H1 (cell line): Measurements from ENCODE around the gene CEP104. TPM values are rescaled to one million over a fixed set of nuclear protein-coding genes. Genes with fewer than 3 reads are reported as not detected.

Experiments used
- CTCF ChIA-PET: fragments of 300-600 bp; sonication (Branson Sonifier 250); formaldehyde crosslinking; loops from one replicate; lab custom pipeline; 2021; ENCODE audit not compliant: partially characterized antibody; lab: Charles Lee
- POLR2A ChIA-PET: fragments of 300-600 bp; sonication (Branson Sonifier 250); formaldehyde crosslinking; loops from one replicate; lab custom pipeline; 2021; ENCODE audit warnings: inconsistent platforms; ENCODE audit not compliant: partially characterized antibody; lab: Charles Lee
- DNase-seq, 2 experiments: peaks; one replicate each; pipeline versions ENCODE4 v3.0.0 to v3.0.0-alpha.2; 2010 to 2022; ENCODE audit warnings: low spot score in 2 of 2, low read depth in 1 of 2, mixed read lengths in 1 of 2
- FAIRE-seq: peaks from 2 replicates; lab custom pipeline; 2011; peaks lifted over from hg19 to GRCh38; lab: Jason Lieb, UNC
- H2AFZ ChIP-seq: 2 replicates; pipeline ENCODE4 v1.8.1; 2012; ENCODE audit warnings: low read length, inconsistent platforms
- H2AK5ac ChIP-seq: 2 replicates; pipeline ENCODE4 v1.6.1; 2013; ENCODE audit warnings: low read depth, low read length
- H2BK120ac ChIP-seq: replicated peaks from 2 replicates; pipeline ENCODE3; 2013; ENCODE audit warnings: low read depth, low read length, inconsistent platforms
- H2BK12ac ChIP-seq: 2 replicates; pipeline ENCODE4 v1.6.1; 2013; ENCODE audit warnings: low read depth, low read length
- H2BK15ac ChIP-seq: 2 replicates; pipeline ENCODE4 v1.6.1; 2013; ENCODE audit warnings: low read length
- H2BK20ac ChIP-seq: 2 replicates; pipeline ENCODE4 v1.6.1; 2013; ENCODE audit warnings: low read length
- H2BK5ac ChIP-seq: 2 replicates; pipeline ENCODE4 v1.6.1; 2013; ENCODE audit warnings: low read depth, low read length
- H3K14ac ChIP-seq: 2 replicates; pipeline ENCODE4 v1.6.1; 2013; ENCODE audit warnings: inconsistent platforms; ENCODE audit not compliant: insufficient read length
- H3K18ac ChIP-seq: 2 replicates; pipeline ENCODE4 v1.6.1; 2013; ENCODE audit warnings: low read length; ENCODE audit errors: extremely low read depth
- H3K23ac ChIP-seq: 2 replicates; pipeline ENCODE4 v1.6.1; 2013; ENCODE audit warnings: inconsistent platforms; ENCODE audit not compliant: insufficient read length
- H3K23me2 ChIP-seq: 2 replicates; pipeline ENCODE4 v1.6.1; 2013; ENCODE audit warnings: low read depth, low read length
- H3K27ac ChIP-seq: 2 replicates; pipeline ENCODE4 v1.6.1; 2011; ENCODE audit warnings: low read depth, low read length, inconsistent platforms
- H3K27me3 ChIP-seq, 4 experiments: replicated peaks in 1 of 4; 1 replicate in 1 of 4; 2 replicates in 3 of 4; pipeline versions ENCODE4 v1.6.1 to v1.8.1; 2011 to 2013; ENCODE audit warnings: low read length in 3 of 4, mild to moderate bottlenecking in 3 of 4, inconsistent platforms in 2 of 4, mixed read lengths in 2 of 4, moderate library complexity in 1 of 4; ENCODE audit not compliant: control insufficient read depth in 3 of 4, insufficient read depth in 3 of 4; ENCODE audit errors: extremely low read depth in 1 of 4
- H3K36me3 ChIP-seq, 4 experiments: 2 replicates each; pipeline versions ENCODE4 v1.6.1 to v1.8.1; 2011 to 2013; ENCODE audit warnings: mild to moderate bottlenecking in 4 of 4, low read length in 3 of 4, moderate library complexity in 2 of 4, control low read depth in 1 of 4, inconsistent platforms in 1 of 4; ENCODE audit not compliant: insufficient read depth in 4 of 4, control insufficient read depth in 2 of 4
- H3K4ac ChIP-seq: replicated peaks from 2 replicates; pipeline ENCODE3; 2013; ENCODE audit warnings: low read length, low read depth, mixed read lengths, inconsistent platforms; ENCODE audit not compliant: insufficient read length
- H3K4me1 ChIP-seq, 4 experiments: replicated peaks in 1 of 4; 1 replicate in 1 of 4; 2 replicates in 3 of 4; pipeline versions ENCODE4 v1.6.1 to v1.8.1; 2011 to 2013; ENCODE audit warnings: low read length in 3 of 4, inconsistent platforms in 2 of 4, mixed read lengths in 1 of 4; ENCODE audit not compliant: insufficient read depth in 4 of 4, control insufficient read depth in 3 of 4
- H3K4me2 ChIP-seq, 2 experiments: 2 replicates each; pipeline versions ENCODE4 v1.6.1 to v1.8.1; 2011 to 2013; ENCODE audit warnings: low read depth in 2 of 2, low read length in 2 of 2, control low read depth in 1 of 2, inconsistent platforms in 1 of 2, mild to moderate bottlenecking in 1 of 2; ENCODE audit not compliant: insufficient read depth in 1 of 2
- H3K4me3 ChIP-seq, 4 experiments: fragments of 200-600, 300-600 bp in 1 of 4; sonication (generic), shearing (Covaris generic), sonication (Bioruptor Twin) in 1 of 4; 2 replicates each; pipeline versions ENCODE4 v1.5.1 to v1.8.1; 2011 to 2016; ENCODE audit warnings: low read length in 4 of 4, low read depth in 3 of 4, control low read depth in 2 of 4, inconsistent platforms in 2 of 4, mild to moderate bottlenecking in 2 of 4, mixed read lengths in 1 of 4, moderate library complexity in 1 of 4; ENCODE audit not compliant: insufficient read depth in 2 of 4; ENCODE audit errors: extremely low read depth in 1 of 4
- H3K56ac ChIP-seq: replicated peaks from 2 replicates; pipeline ENCODE3; 2013; ENCODE audit warnings: low read depth, mild to moderate bottlenecking, mixed read lengths, low read length, inconsistent platforms; ENCODE audit not compliant: insufficient read length
- H3K79me1 ChIP-seq: 2 replicates; pipeline ENCODE4 v1.6.1; 2013; ENCODE audit warnings: low read depth, low read length, control low read depth
- H3K79me2 ChIP-seq, 2 experiments: 2 replicates each; pipeline versions ENCODE4 v1.6.1 to v1.8.1; 2012 to 2013; ENCODE audit warnings: low read length in 2 of 2, mild to moderate bottlenecking in 2 of 2, inconsistent platforms in 1 of 2; ENCODE audit not compliant: insufficient read depth in 2 of 2, control insufficient read depth in 1 of 2
- H3K9ac ChIP-seq, 4 experiments: replicated peaks in 1 of 4; 1 replicate in 1 of 4; 2 replicates in 3 of 4; pipeline versions ENCODE4 v1.6.1 to v1.8.1; 2011 to 2013; ENCODE audit warnings: low read depth in 3 of 4, low read length in 3 of 4, control low read depth in 2 of 4, mild to moderate bottlenecking in 2 of 4, moderate library complexity in 2 of 4, inconsistent platforms in 1 of 4; ENCODE audit errors: extremely low read depth in 1 of 4
- H3K9me3 ChIP-seq, 2 experiments: 2 replicates each; pipeline versions ENCODE4 v1.6.1 to v1.8.1; 2012 to 2013; ENCODE audit warnings: mild to moderate bottlenecking in 2 of 2, moderate library complexity in 2 of 2, control low read depth in 1 of 2, inconsistent platforms in 1 of 2, low read depth in 1 of 2, low read length in 1 of 2, mixed read lengths in 1 of 2; ENCODE audit not compliant: insufficient read depth in 2 of 2
- H4K20me1 ChIP-seq, 2 experiments: replicated peaks in 1 of 2; 2 replicates each; pipeline versions ENCODE3 to v1.8.1; 2011 to 2013; ENCODE audit warnings: inconsistent platforms in 2 of 2, low read length in 2 of 2, mild to moderate bottlenecking in 1 of 2; ENCODE audit not compliant: insufficient read depth in 2 of 2, control insufficient read depth in 1 of 2
- H4K5ac ChIP-seq: 2 replicates; pipeline ENCODE4 v1.6.1; 2013; ENCODE audit warnings: low read length, low read depth, mixed read lengths, inconsistent platforms; ENCODE audit not compliant: insufficient read length
- H4K8ac ChIP-seq: 2 replicates; pipeline ENCODE4 v1.8.0; 2013; ENCODE audit warnings: mild to moderate bottlenecking, moderate library complexity, low read length, inconsistent platforms; ENCODE audit not compliant: insufficient read depth; ENCODE audit errors: extremely low read depth
- H4K91ac ChIP-seq: replicated peaks from 2 replicates; pipeline ENCODE3; 2013; ENCODE audit warnings: low read length, mixed read lengths, inconsistent platforms; ENCODE audit not compliant: insufficient read length
- ATF3 ChIP-seq: IDR thresholded peaks from 2 replicates; pipeline ENCODE4 v1.6.1; 2011; ENCODE audit warnings: low read depth, mild to moderate bottlenecking, low read length; ENCODE audit not compliant: insufficient read depth
- CTCF ChIP-seq, 3 experiments: IDR thresholded peaks; 1 replicate in 2 of 3; 2 replicates in 1 of 3; pipeline versions ENCODE4 v1.5.1 to v1.6.1; 2011; ENCODE audit warnings: low read length in 3 of 3, mild to moderate bottlenecking in 3 of 3, inconsistent platforms in 2 of 3, low read depth in 1 of 3, moderate library complexity in 1 of 3; ENCODE audit not compliant: insufficient read depth in 1 of 3; ENCODE audit errors: control extremely low read depth in 1 of 3
- KDM4A ChIP-seq: IDR thresholded peaks from one replicate; pipeline ENCODE4 v1.7.1; 2012; ENCODE audit warnings: low read depth, mild to moderate bottlenecking, moderate library complexity, low read length, inconsistent platforms; ENCODE audit not compliant: severe bottlenecking
- SRF ChIP-seq: IDR thresholded peaks from 2 replicates; pipeline ENCODE4 v1.6.1; 2011; ENCODE audit warnings: mild to moderate bottlenecking, low read depth, low read length, moderate library complexity
- TBP ChIP-seq: IDR thresholded peaks from 2 replicates; pipeline ENCODE4 v1.6.1; 2011; ENCODE audit warnings: low read depth, low read length, improper control_type of control experiment
- WGBS, 2 experiments: shearing (Covaris generic) in 1 of 2; methylation state at CpG; one replicate each; pipeline versions ENCODE4 v1.1.6 to v1.1.7; 2013 to 2015; ENCODE audit warnings: low lambda C conversion rate in 2 of 2, mixed read lengths in 2 of 2, inconsistent platforms in 1 of 2, low coverage in 1 of 2, missing lambda C conversion rate in 1 of 2; ENCODE audit not compliant: insufficient replicate concordance in 2 of 2, insufficient coverage in 1 of 2, insufficient read length in 1 of 2; ENCODE audit errors: extremely low coverage in 1 of 2, missing lambda C conversion rate in 1 of 2; 5-methylcytosine and 5-hydroxymethylcytosine counted together
- polyA plus RNA-seq, 7 experiments: library from polyadenylated mRNA; depleted of rRNA in 3 of 7; stranded (reverse) in 5 of 7; unstranded in 2 of 7; fragments of >200 nt in 5 of 7; fragments of 200-250 nt in 2 of 7; gene quantifications; 1 replicate in 5 of 7; 2 replicates in 1 of 7; 4 replicates in 1 of 7; pipeline versions ENCODE4 v1.2.1 to v1.2.3, GENCODE V29; 2011 to 2013; ENCODE audit warnings: missing spikeins in 2 of 7, mixed read lengths in 2 of 7
- total RNA-seq: library from RNA; stranded (reverse); fragmentation: NEBNext Ultra II Directional; extraction: Animal tissue kit (Norgen Biotek cat#: 25700); gene quantifications from 2 replicates; pipeline ENCODE4 v1.2.1, GENCODE V29; 2021

Gene CEP104
- total and polyA plus RNA-seq, 2 of the 8 experiments (the other 6 are each of a cell fraction or from before 2014, with no cell fraction given): 8.0 to 43.9 TPM

DNA sequence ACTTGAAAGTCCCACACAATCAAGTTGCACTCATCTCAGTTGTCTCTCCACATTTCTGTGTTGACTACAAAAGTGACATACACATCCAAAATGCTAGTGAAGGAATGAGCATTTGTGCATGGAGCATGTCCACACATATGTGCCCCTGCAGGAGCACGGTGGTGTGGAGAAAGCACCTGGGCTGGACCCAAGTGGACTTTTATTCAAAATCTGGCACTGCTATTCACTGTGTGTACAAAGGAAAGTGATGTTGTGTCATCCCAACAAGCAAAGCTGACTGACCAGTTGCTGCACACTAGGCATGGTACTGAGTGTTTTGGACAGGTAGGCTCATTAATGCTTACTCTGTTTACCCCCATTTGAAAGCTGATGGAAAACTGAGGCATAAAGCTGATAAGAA, 19.3 kb downstream of the CEP104 start:
- Histone ChIP-seq H2BK120ac (no peak overlapping the region), H3K4ac (no peak overlapping the region), H3K36me3 (peaks cover 3 to 27% (median 12%) of the 10 kb centered on the region in 4 experiments; a peak in 6 of 8 replicates), H3K79me2 (no peaks in the 10 kb centered on the region), H3K18ac (no peak overlapping the region), H3K14ac (no peak overlapping the region), H2BK15ac (no peak overlapping the region), H4K8ac (no peak overlapping the region), H3K23me2 (no peaks in the 10 kb centered on the region), H4K5ac (no peak overlapping the region), H3K27ac (no peak overlapping the region), H3K4me3 (no peak overlapping the region), H4K20me1 (peaks cover 0 to 2% of the 10 kb centered on the region in 2 experiments), H3K9ac (no peak overlapping the region), H2BK20ac (no peak overlapping the region), H3K9me3 (peaks cover 0 to 6% of the 10 kb centered on the region in 2 experiments; a peak in 2 of 4 replicates), H3K23ac (no peak overlapping the region), H2AK5ac (no peak overlapping the region), H3K79me1 (no peaks in the 10 kb centered on the region), H4K91ac (no peak overlapping the region), H2BK12ac (no peak overlapping the region), H3K4me2 (no peak overlapping the region), H2AFZ (no peak overlapping the region), H3K27me3 (no peaks in the 10 kb centered on the region), H3K56ac (no peak overlapping the region), H2BK5ac (no peak overlapping the region), H3K4me1 (no peaks in the 10 kb centered on the region)
- DNase-seq (no peak), FAIRE-seq (no peak)
- POLR2A ChIA-PET: interaction anchor here (1.5 kb wide), 1 partner anchor 16 kb away, joined by 4 read pairs; no protein-coding TSS in a partner anchor
- WGBS, 2 experiments: 86% methylated on average over 1 of the region's 1 CpG; no CpG with 5 or more reads in 1 of the 2 experiments
- CTCF ChIA-PET: interaction anchor here (1.1 to 4.5 kb wide), 3 partner anchors 10 to 818 kb away, joined by 4 to 23 read pairs (median 5); no protein-coding TSS in a partner anchor
- TF ChIP-seq TBP (no peak), SRF (no peak), ATF3 (no peak), KDM4A (no peak), CTCF (IDR thresholded peaks at IDR 0.05; ENCODE audit: control extremely low read depth in 1 of 3, insufficient read depth in 1 of 3, low read depth in 1 of 3, low read length in 3 of 3) (no peak)
